RWPE2 (cell line): Measurements from ENCODE around the gene TOX3.

ENCODE experiments used
- ATAC-seq: fragments of 200-7000 bp; cut with Tn5 transposase; 3 replicates; pipeline ENCODE4 v1.9.1; 2021; ENCODE audit warnings: low read depth
- DNase-seq: peaks from one replicate; pipeline ENCODE4 v3.0.0-alpha.2; 2020; ENCODE audit warnings: low spot score
- H3K27ac ChIP-seq: fragments of 450-650 bp; 2 replicates; pipeline ENCODE4 v1.5.1; 2017; ENCODE audit warnings: mild to moderate bottlenecking; ENCODE audit not compliant: poor library complexity, severe bottlenecking
- H3K27me3 ChIP-seq: fragments of 250-450 bp; sonication (Bioruptor Pico); 2 replicates; pipeline ENCODE4 v1.5.1; 2021; ENCODE audit warnings: mild to moderate bottlenecking, moderate library complexity; ENCODE audit not compliant: insufficient read depth, poor library complexity, severe bottlenecking
- H3K36me3 ChIP-seq: fragments of 250-450 bp; sonication (Bioruptor Pico); 2 replicates; pipeline ENCODE4 v1.5.1; 2020; ENCODE audit warnings: low read depth, mild to moderate bottlenecking, moderate library complexity
- H3K4me1 ChIP-seq: fragments of 250-450 bp; sonication (Bioruptor Pico); 2 replicates; pipeline ENCODE4 v1.5.1; 2021; ENCODE audit warnings: mild to moderate bottlenecking, moderate library complexity; ENCODE audit not compliant: insufficient read depth, poor library complexity, severe bottlenecking
- H3K4me3 ChIP-seq: fragments of 250-450 bp; sonication (Bioruptor Pico); 2 replicates; pipeline ENCODE4 v1.5.1; 2021; ENCODE audit warnings: mild to moderate bottlenecking, moderate library complexity; ENCODE audit not compliant: severe bottlenecking
- H3K9me3 ChIP-seq: fragments of 250-450 bp; sonication (Bioruptor Pico); 2 replicates; pipeline ENCODE4 v1.5.1; 2021; ENCODE audit warnings: mild to moderate bottlenecking, moderate library complexity; ENCODE audit not compliant: severe bottlenecking
- TF ChIP-seq, protein P1 (sequence below): fragments of 450-650 bp; IDR thresholded peaks from one replicate; pipeline ENCODE4 v1.5.1; 2017; ENCODE audit warnings: mild to moderate bottlenecking, moderate library complexity; ENCODE audit not compliant: poor library complexity, severe bottlenecking

TOX3 gene

DNA sequence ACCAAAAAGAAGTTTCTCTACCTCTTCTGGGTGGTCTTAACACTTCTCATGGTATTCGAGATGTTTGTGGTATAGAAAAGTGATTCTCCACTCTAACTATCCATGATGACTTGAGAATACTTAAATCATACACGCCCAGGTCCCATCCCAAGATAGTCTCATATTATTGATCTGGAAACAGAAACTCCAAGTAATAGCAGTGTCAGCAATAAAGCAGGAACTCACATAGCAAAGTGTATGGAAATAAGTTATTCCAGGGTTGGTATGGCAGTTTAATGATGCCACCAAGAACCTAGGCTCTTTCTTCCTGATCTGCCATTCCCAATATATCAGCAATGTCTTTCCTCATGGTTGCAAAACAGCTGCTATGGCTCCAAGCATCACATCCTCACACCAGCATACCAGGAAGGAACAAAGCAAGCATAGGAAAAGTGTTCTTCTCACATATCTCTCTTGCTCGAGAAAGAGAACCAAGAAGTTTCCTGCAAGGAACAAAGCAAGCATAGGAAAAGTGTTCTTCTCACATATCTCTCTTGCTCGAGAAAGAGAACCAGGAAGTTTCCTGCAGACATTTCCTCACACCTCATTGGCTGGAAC lies 23.6 kb upstream of the TOX3 start:
- Histone ChIP-seq H3K27ac (no peak overlapping the region), H3K36me3 (no peaks in the 10 kb centered on the region), H3K27me3 (no peaks in the 10 kb centered on the region), H3K4me1 (no peaks in the 10 kb centered on the region), H3K4me3 (no peak overlapping the region), H3K9me3 (no peaks in the 10 kb centered on the region)
- TF ChIP-seq, protein P1, sequence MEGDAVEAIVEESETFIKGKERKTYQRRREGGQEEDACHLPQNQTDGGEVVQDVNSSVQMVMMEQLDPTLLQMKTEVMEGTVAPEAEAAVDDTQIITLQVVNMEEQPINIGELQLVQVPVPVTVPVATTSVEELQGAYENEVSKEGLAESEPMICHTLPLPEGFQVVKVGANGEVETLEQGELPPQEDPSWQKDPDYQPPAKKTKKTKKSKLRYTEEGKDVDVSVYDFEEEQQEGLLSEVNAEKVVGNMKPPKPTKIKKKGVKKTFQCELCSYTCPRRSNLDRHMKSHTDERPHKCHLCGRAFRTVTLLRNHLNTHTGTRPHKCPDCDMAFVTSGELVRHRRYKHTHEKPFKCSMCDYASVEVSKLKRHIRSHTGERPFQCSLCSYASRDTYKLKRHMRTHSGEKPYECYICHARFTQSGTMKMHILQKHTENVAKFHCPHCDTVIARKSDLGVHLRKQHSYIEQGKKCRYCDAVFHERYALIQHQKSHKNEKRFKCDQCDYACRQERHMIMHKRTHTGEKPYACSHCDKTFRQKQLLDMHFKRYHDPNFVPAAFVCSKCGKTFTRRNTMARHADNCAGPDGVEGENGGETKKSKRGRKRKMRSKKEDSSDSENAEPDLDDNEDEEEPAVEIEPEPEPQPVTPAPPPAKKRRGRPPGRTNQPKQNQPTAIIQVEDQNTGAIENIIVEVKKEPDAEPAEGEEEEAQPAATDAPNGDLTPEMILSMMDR: no peak
- DNase-seq (no peak), ATAC-seq (no peak)

- Histone ChIP-seq H3K9me3 (no peaks in the 10 kb centered on the region), H3K4me1 (no peaks in the 10 kb centered on the region), H3K4me3 (no peak overlapping the region), H3K36me3 (no peaks in the 10 kb centered on the region), H3K27ac (no peak overlapping the region), H3K27me3 (no peaks in the 10 kb centered on the region)
- DNase-seq (no peak), ATAC-seq (no peak)
- TF ChIP-seq, protein P1: no peak
Observed at GRCh38 chr16:52569701-52570100, 22.8 kb upstream of the TOX3 start.

DNA sequence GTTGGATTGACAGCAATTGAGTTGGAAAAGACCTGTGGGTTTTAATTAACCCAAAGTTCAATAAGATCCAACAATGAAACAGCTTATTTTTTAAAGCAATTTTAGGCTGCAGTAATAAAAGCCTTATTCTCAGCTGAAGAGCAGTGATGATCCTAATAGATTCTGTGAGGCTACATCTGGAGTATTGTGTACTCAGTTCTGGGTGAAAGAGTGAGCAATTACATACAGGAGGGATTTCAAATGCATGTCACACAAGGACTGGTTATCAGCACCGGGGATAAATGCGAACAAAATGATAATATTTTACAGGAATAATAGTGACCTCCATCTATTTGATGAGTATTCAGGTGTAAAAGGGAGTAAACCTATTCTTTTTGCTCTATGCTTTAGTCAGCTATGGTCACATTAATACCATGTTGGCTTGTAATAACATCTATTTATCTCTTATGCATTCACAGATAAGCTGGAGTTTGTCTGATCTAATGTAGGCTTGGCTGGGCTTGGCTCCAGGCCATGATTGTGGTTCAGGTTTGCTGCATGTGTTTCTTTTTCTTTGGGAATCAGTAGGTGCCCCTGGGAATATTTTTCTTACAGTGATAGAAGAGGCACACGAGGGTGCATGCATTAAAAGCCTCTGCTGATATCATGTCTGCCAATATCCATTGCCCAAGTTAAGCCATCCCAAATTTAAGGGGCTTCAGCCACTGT lies 22.2 kb upstream of the TOX3 start:
- no peaks in the 10 kb centered on the region for H3K36me3 ChIP-seq
- no peak overlapping the region for H3K27ac ChIP-seq
- DNase-seq (no peak), ATAC-seq (no peak)
- no peaks in the 10 kb centered on the region for H3K4me1 ChIP-seq
- H3K9me3 ChIP-seq: no peaks in the 10 kb centered on the region
- H3K4me3 ChIP-seq: no peak overlapping the region
- H3K27me3 ChIP-seq: no peaks in the 10 kb centered on the region
- TF ChIP-seq, protein P1: no peak

DNA sequence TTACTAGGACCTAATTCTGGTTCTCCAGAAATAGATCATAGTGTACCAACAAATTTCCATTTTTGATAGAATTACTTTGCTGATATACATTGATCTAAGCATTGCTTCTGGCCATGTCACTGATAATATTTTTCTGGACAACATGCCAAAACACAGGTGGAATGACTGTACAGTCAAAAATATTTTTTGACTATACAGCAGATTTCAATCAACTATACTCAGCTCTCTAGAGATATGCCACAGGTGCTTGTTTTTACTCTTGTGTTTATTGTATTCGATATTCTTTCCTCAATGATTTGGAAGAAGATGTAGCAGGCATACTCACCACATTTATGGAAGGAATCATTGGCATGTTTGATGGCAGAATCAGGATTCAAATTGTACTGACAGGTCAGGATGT lies 21.6 kb upstream of the TOX3 start:
- ATAC-seq (no peak), DNase-seq (no peak)
- TF ChIP-seq, protein P1: no peak
- H3K27me3 ChIP-seq: no peaks in the 10 kb centered on the region
- no peaks in the 10 kb centered on the region for H3K9me3 ChIP-seq
- H3K36me3 ChIP-seq: no peaks in the 10 kb centered on the region
- no peak overlapping the region for H3K27ac ChIP-seq
- H3K4me1 ChIP-seq: no peaks in the 10 kb centered on the region
- no peak overlapping the region for H3K4me3 ChIP-seq

GRCh38 chr16:52567193-52567592 lies 20.2 kb upstream of the TOX3 start:
- no peaks in the 10 kb centered on the region for H3K36me3 ChIP-seq
- TF ChIP-seq, protein P1: no peak
- no peak overlapping the region for H3K27ac ChIP-seq
- H3K9me3 ChIP-seq: no peaks in the 10 kb centered on the region
- no peak overlapping the region for H3K4me3 ChIP-seq
- ATAC-seq: no peak
- H3K4me1 ChIP-seq: no peaks in the 10 kb centered on the region
- DNase-seq: no peak
- no peaks in the 10 kb centered on the region for H3K27me3 ChIP-seq
